ENCODE results near the gene SH3PXD2B.

The SH3PXD2B gene

DNA sequence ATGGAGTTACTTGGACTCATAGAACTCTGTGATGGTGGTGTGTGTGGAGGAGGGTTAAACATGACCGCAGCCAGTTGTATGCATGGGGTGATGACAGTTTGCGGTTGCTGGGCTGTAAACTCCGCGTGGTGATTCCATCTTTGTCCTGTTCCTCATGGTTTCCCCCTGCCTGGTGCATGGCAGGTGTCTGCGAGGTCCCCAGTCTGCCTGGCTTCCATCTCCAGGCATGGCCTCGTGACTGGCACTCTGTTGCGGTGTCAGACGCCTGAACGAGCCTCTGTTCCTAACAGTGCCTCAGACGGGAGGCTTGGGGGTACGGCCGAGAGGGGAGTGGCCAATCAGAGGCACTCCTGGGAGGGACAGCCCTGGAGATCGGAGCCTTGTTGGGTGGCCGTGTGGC is 33.9 kb upstream of the SH3PXD2B start:
- Histone ChIP-seq H4K8ac (ENCODE audit: low read depth, low read length) (no peak overlapping the region), H3K4me1 (ENCODE audit: control insufficient read depth, low read depth, low read length) (no peaks in the 10 kb centered on the region), H3K4me2 (ENCODE audit: low read length) (no peak overlapping the region), H2BK120ac (ENCODE audit: low read depth, low read length) (no peak overlapping the region), H3K4ac (ENCODE audit: low read depth, low read length) (no peak overlapping the region), H3K23ac (ENCODE audit: low read length) (no peak overlapping the region), H3K27me3 (ENCODE audit: insufficient read depth, low read length, poor library complexity) (no peaks in the 10 kb centered on the region), H3K4me3 (ENCODE audit: low read length) (no peak overlapping the region), H2AK5ac (ENCODE audit: low read length) (no peak overlapping the region), H3K18ac (ENCODE audit: low read length) (no peak overlapping the region), H2BK5ac (ENCODE audit: low read length) (no peak overlapping the region), H2BK15ac (replicated peaks; ENCODE audit: low read depth) (no peak overlapping the region), H3K79me1 (ENCODE audit: low read length) (no peaks in the 10 kb centered on the region), H3K56ac (ENCODE audit: low read length) (no peak overlapping the region), H3K79me2 (ENCODE audit: control insufficient read depth, insufficient read depth, low read length) (no peaks in the 10 kb centered on the region), H4K5ac (ENCODE audit: low read length) (no peak overlapping the region), H3K36me3 (ENCODE audit: control insufficient read depth, insufficient read depth, low read length) (no peaks in the 10 kb centered on the region), H3K9ac (ENCODE audit: low read length) (no peak overlapping the region), H3K27ac (ENCODE audit: low read depth, low read length) (no peak overlapping the region)
- WGBS (ENCODE audit: extremely low coverage, insufficient coverage, low lambda C conversion rate) = no CpG with 5 or more reads among the region's 14 CpGs
- no peak for DNase-seq

- H3K9ac ChIP-seq (ENCODE audit: low read length) = no peak overlapping the region
- no peak overlapping the region for H3K4ac ChIP-seq (ENCODE audit: low read depth, low read length)
- H3K4me3 ChIP-seq (ENCODE audit: low read length) = no peak overlapping the region
- DNase-seq = no peak
- H3K56ac ChIP-seq (ENCODE audit: low read length) = no peak overlapping the region
- H4K5ac ChIP-seq (ENCODE audit: low read length) = no peak overlapping the region
- no peak overlapping the region for H2BK120ac ChIP-seq (ENCODE audit: low read depth, low read length)
- no peaks in the 10 kb centered on the region for H3K27me3 ChIP-seq (ENCODE audit: insufficient read depth, low read length, poor library complexity)
- no peaks in the 10 kb centered on the region for H3K79me1 ChIP-seq (ENCODE audit: low read length)
- H3K18ac ChIP-seq (ENCODE audit: low read length) = no peak overlapping the region
- no peak overlapping the region for H4K8ac ChIP-seq (ENCODE audit: low read depth, low read length)
- no peak overlapping the region for H3K23ac ChIP-seq (ENCODE audit: low read length)
- no peak overlapping the region for H2BK5ac ChIP-seq (ENCODE audit: low read length)
- no CpG with 5 or more reads among the region's 9 CpGs for WGBS (ENCODE audit: extremely low coverage, insufficient coverage, low lambda C conversion rate)
- H2BK15ac ChIP-seq (replicated peaks; ENCODE audit: low read depth) = no peak overlapping the region
- H3K4me2 ChIP-seq (ENCODE audit: low read length) = no peak overlapping the region
- H3K4me1 ChIP-seq (ENCODE audit: control insufficient read depth, low read depth, low read length) = no peaks in the 10 kb centered on the region
- H3K79me2 ChIP-seq (ENCODE audit: control insufficient read depth, insufficient read depth, low read length) = no peaks in the 10 kb centered on the region
- H3K27ac ChIP-seq (ENCODE audit: low read depth, low read length) = no peak overlapping the region
- no peak overlapping the region for H2AK5ac ChIP-seq (ENCODE audit: low read length)
- no peaks in the 10 kb centered on the region for H3K36me3 ChIP-seq (ENCODE audit: control insufficient read depth, insufficient read depth, low read length)
These were observed 33.3 kb upstream of the SH3PXD2B start for GRCh38 chr5:172487671-172488070.

DNA sequence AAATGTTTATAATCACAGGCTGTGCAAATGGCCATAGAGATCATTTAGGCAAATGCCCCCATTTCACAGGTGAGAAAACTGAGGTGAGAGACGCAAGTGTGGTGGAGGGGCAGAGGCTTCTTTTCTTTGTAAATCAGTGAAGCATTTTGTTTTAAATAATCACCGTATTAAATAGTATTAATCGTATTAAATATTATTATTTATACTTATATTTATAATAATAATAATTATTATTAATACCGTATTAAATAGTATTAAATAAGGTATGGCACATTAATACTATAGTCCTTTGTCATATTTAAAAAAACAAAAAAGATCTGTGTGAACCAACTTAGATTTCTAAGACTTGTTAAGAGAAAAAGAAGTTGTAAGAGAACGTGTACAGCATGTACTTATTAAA is 32.6 kb upstream of the SH3PXD2B start:
- H3K36me3 ChIP-seq (ENCODE audit: control insufficient read depth, insufficient read depth, low read length) = no peaks in the 10 kb centered on the region

GRCh38 chr5:172486451-172486850 is 32.1 kb upstream of the SH3PXD2B start:
- no peak overlapping the region for H2BK120ac ChIP-seq (ENCODE audit: low read depth, low read length)
- H3K27me3 ChIP-seq (ENCODE audit: insufficient read depth, low read length, poor library complexity) = no peaks in the 10 kb centered on the region
- H3K27ac ChIP-seq (ENCODE audit: low read depth, low read length) = no peak overlapping the region
- H4K8ac ChIP-seq (ENCODE audit: low read depth, low read length) = no peak overlapping the region
- no peaks in the 10 kb centered on the region for H3K79me2 ChIP-seq (ENCODE audit: control insufficient read depth, insufficient read depth, low read length)
- no peak overlapping the region for H3K18ac ChIP-seq (ENCODE audit: low read length)
- H2AK5ac ChIP-seq (ENCODE audit: low read length) = no peak overlapping the region
- H4K5ac ChIP-seq (ENCODE audit: low read length) = no peak overlapping the region
- H3K4me1 ChIP-seq (ENCODE audit: control insufficient read depth, low read depth, low read length) = no peaks in the 10 kb centered on the region
- no peaks in the 10 kb centered on the region for H3K36me3 ChIP-seq (ENCODE audit: control insufficient read depth, insufficient read depth, low read length)
- H2BK15ac ChIP-seq (replicated peaks; ENCODE audit: low read depth) = no peak overlapping the region
- no CpG with 5 or more reads among the region's 12 CpGs for WGBS (ENCODE audit: extremely low coverage, insufficient coverage, low lambda C conversion rate)
- H3K4ac ChIP-seq (ENCODE audit: low read depth, low read length) = no peak overlapping the region
- no peak overlapping the region for H2BK5ac ChIP-seq (ENCODE audit: low read length)
- H3K56ac ChIP-seq (ENCODE audit: low read length) = no peak overlapping the region
- DNase-seq = no peak
- no peak overlapping the region for H3K4me2 ChIP-seq (ENCODE audit: low read length)
- H3K23ac ChIP-seq (ENCODE audit: low read length) = no peak overlapping the region
- H3K79me1 ChIP-seq (ENCODE audit: low read length) = no peaks in the 10 kb centered on the region
- no peak overlapping the region for H3K4me3 ChIP-seq (ENCODE audit: low read length)
- H3K9ac ChIP-seq (ENCODE audit: low read length) = no peak overlapping the region

More for the DNA sequence above, 32.6 kb upstream of the SH3PXD2B start:
- H3K4me2 ChIP-seq (ENCODE audit: low read length) = no peak overlapping the region
- H3K4ac ChIP-seq (ENCODE audit: low read depth, low read length) = no peak overlapping the region
- H3K27me3 ChIP-seq (ENCODE audit: insufficient read depth, low read length, poor library complexity) = no peaks in the 10 kb centered on the region
- WGBS (ENCODE audit: extremely low coverage, insufficient coverage, low lambda C conversion rate) = no CpG with 5 or more reads among the region's 5 CpGs
- no peak overlapping the region for H3K18ac ChIP-seq (ENCODE audit: low read length)
- no peak overlapping the region for H2AK5ac ChIP-seq (ENCODE audit: low read length)
- H3K79me2 ChIP-seq (ENCODE audit: control insufficient read depth, insufficient read depth, low read length) = no peaks in the 10 kb centered on the region
- H2BK120ac ChIP-seq (ENCODE audit: low read depth, low read length) = no peak overlapping the region
- no peak overlapping the region for H3K9ac ChIP-seq (ENCODE audit: low read length)
- H4K8ac ChIP-seq (ENCODE audit: low read depth, low read length) = no peak overlapping the region
- H3K56ac ChIP-seq (ENCODE audit: low read length) = no peak overlapping the region
- no peak overlapping the region for H2BK15ac ChIP-seq (replicated peaks; ENCODE audit: low read depth)
- no peak overlapping the region for H3K4me3 ChIP-seq (ENCODE audit: low read length)
- no peak overlapping the region for H2BK5ac ChIP-seq (ENCODE audit: low read length)
- H3K79me1 ChIP-seq (ENCODE audit: low read length) = no peaks in the 10 kb centered on the region
- no peak overlapping the region for H3K27ac ChIP-seq (ENCODE audit: low read depth, low read length)
- no peak overlapping the region for H3K23ac ChIP-seq (ENCODE audit: low read length)
- no peak overlapping the region for H4K5ac ChIP-seq (ENCODE audit: low read length)
- DNase-seq = no peak
- H3K4me1 ChIP-seq (ENCODE audit: control insufficient read depth, low read depth, low read length) = no peaks in the 10 kb centered on the region

DNA sequence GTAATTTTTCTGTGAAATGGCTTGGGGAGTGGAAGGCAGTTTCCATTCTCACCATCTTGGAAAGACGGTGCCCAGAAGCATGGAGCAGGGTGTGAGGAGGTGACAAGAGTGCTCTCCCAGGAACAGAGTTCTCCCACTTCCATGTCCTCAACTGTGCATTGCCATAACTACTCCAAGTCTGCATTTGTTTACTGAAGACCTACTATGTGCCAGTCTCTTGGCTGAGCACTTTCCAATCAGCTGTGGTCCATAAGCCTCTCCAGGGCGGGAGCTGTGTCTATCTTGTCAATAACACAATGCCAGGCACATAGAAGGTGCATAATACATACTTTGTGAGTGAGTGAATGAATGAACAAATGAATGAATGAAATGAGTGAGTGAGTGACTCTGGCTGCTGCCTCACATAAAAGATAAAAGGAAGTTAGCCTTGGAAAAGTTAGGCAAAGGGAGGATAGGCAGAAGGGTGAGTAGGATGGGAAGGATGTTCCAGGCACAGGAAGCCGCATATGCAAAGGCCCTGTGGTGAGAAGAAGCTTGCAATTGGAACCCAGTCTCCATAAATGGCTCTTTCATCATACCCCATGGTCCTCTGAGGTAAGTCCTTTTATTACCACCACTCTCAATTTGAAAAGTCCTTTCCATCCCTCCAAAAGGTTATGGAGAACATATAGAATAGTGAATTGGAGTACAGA is 31.3 kb upstream of the SH3PXD2B start:
- no CpG with 5 or more reads among the region's 3 CpGs for whole genome bisulfite sequencing (ENCODE audit: extremely low coverage, insufficient coverage, low lambda C conversion rate)
- no peak for DNase-seq
- H3K27ac ChIP-seq (ENCODE audit: low read depth, low read length) = no peak overlapping the region

DNA sequence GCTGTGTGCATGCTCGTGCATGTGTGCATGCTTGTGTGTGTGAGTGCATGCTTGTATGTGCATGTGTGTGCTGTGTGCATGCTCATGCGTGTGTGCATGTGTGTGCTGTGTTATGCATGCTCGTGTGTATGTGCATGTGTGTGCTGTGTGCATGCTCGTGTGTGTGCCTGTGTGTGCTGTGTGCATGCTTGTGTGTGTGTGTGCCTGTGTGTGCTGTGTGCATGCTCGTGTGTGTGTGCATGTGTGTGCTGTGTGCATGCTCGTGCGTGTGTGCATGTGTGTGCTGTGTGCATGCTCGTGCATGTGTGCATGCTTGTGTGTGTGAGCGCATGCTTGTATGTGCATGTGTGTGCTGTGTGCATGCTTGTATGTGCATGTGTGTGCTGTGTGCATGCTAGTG is 30.3 kb upstream of the SH3PXD2B start:
- H3K4ac ChIP-seq (ENCODE audit: low read depth, low read length) = no peak overlapping the region
- no peaks in the 10 kb centered on the region for H3K36me3 ChIP-seq (ENCODE audit: control insufficient read depth, insufficient read depth, low read length)
- no peak overlapping the region for H2BK5ac ChIP-seq (ENCODE audit: low read length)
- no peak overlapping the region for H4K5ac ChIP-seq (ENCODE audit: low read length)
- no CpG with 5 or more reads among the region's 9 CpGs for WGBS (ENCODE audit: extremely low coverage, insufficient coverage, low lambda C conversion rate)
- H3K4me2 ChIP-seq (ENCODE audit: low read length) = no peak overlapping the region
- no peaks in the 10 kb centered on the region for H3K27me3 ChIP-seq (ENCODE audit: insufficient read depth, low read length, poor library complexity)
- H3K4me1 ChIP-seq (ENCODE audit: control insufficient read depth, low read depth, low read length) = no peaks in the 10 kb centered on the region
- no peak overlapping the region for H3K23ac ChIP-seq (ENCODE audit: low read length)
- H3K27ac ChIP-seq (ENCODE audit: low read depth, low read length) = no peak overlapping the region
- DNase-seq = no peak
- no peak overlapping the region for H2BK15ac ChIP-seq (replicated peaks; ENCODE audit: low read depth)
- no peak overlapping the region for H3K56ac ChIP-seq (ENCODE audit: low read length)
- no peak overlapping the region for H3K18ac ChIP-seq (ENCODE audit: low read length)
- H4K8ac ChIP-seq (ENCODE audit: low read depth, low read length) = no peak overlapping the region
- no peaks in the 10 kb centered on the region for H3K79me1 ChIP-seq (ENCODE audit: low read length)
- no peak overlapping the region for H3K4me3 ChIP-seq (ENCODE audit: low read length)
- no peak overlapping the region for H2AK5ac ChIP-seq (ENCODE audit: low read length)
- H2BK120ac ChIP-seq (ENCODE audit: low read depth, low read length) = no peak overlapping the region
- H3K79me2 ChIP-seq (ENCODE audit: control insufficient read depth, insufficient read depth, low read length) = no peaks in the 10 kb centered on the region
- H3K9ac ChIP-seq (ENCODE audit: low read length) = no peak overlapping the region

More for the DNA sequence above, 31.3 kb upstream of the SH3PXD2B start:
- Histone ChIP-seq H3K79me1 (ENCODE audit: low read length) (no peaks in the 10 kb centered on the region), H3K23ac (ENCODE audit: low read length) (no peak overlapping the region), H3K56ac (ENCODE audit: low read length) (no peak overlapping the region), H4K8ac (ENCODE audit: low read depth, low read length) (no peak overlapping the region), H4K5ac (ENCODE audit: low read length) (no peak overlapping the region), H3K4ac (ENCODE audit: low read depth, low read length) (no peak overlapping the region), H2AK5ac (ENCODE audit: low read length) (no peak overlapping the region), H3K9ac (ENCODE audit: low read length) (no peak overlapping the region), H3K4me3 (ENCODE audit: low read length) (no peak overlapping the region), H3K79me2 (ENCODE audit: control insufficient read depth, insufficient read depth, low read length) (no peaks in the 10 kb centered on the region), H3K27me3 (ENCODE audit: insufficient read depth, low read length, poor library complexity) (no peaks in the 10 kb centered on the region), H3K18ac (ENCODE audit: low read length) (no peak overlapping the region), H2BK120ac (ENCODE audit: low read depth, low read length) (no peak overlapping the region), H3K4me1 (ENCODE audit: control insufficient read depth, low read depth, low read length) (no peaks in the 10 kb centered on the region), H2BK5ac (ENCODE audit: low read length) (no peak overlapping the region), H2BK15ac (replicated peaks; ENCODE audit: low read depth) (no peak overlapping the region), H3K4me2 (ENCODE audit: low read length) (no peak overlapping the region), H3K36me3 (ENCODE audit: control insufficient read depth, insufficient read depth, low read length) (no peaks in the 10 kb centered on the region)
